ENCODE measurements around the gene IRF2BPL.

GRCh38 chr14:77065851-77066577, 37.5 kb upstream of the IRF2BPL start:
- TF ChIP-seq CTCF (IDR thresholded peaks at IDR 0.05; ENCODE audit: insufficient read depth, low read length): no peak
- TF ChIP-seq POLR2AphosphoS5 (IDR thresholded peaks at IDR 0.05; ENCODE audit: low read depth): no peak
- TF ChIP-seq GABPA (IDR thresholded peaks at IDR 0.05; ENCODE audit: low read depth): no peak
- TF ChIP-seq REST (IDR thresholded peaks at IDR 0.05; ENCODE audit: insufficient replicate concordance, low read depth): no peak

All from HL-60 (cell line).